HepG2 (cell line): ENCODE results near the gene GPC6. TPM values are rescaled to one million over a fixed set of nuclear protein-coding genes. Genes with fewer than 3 reads are reported as not detected.

Experiments
- ATAC-seq: fragments of 200-7000 bp; cut with Tn5 transposase; 3 replicates; pipeline ENCODE4 v1.9.1; 2020; ENCODE audit warnings: mild to moderate bottlenecking, moderate library complexity
- BruUV-seq: library from RNA; stranded (reverse); fragments of 400-500 nt; replicated peaks from 2 replicates; lab custom pipeline; 2021; lab: Mats Ljungman, UMichigan
- CTCF ChIA-PET: fragments of 300-600 bp; formaldehyde crosslinking; extraction: SDS; loops from one replicate; lab custom pipeline; 2021; ENCODE audit warnings: low total read pairs, inconsistent platforms, low intra/inter-chr PET ratio; lab: Yijun Ruan, JAX
- POLR2A ChIA-PET: fragments of 350-600 bp; sonication (Branson Sonifier 250); formaldehyde crosslinking; loops from one replicate; lab custom pipeline; 2020; ENCODE audit warnings: antibody characterized with exemption, inconsistent platforms; lab: Yijun Ruan, JAX
- DNase-seq: peaks from one replicate; pipeline ENCODE4 v3.0.0-alpha.2; 2015; ENCODE audit warnings: low spot score
- FAIRE-seq: peaks from 3 replicates; lab custom pipeline; 2011; peaks lifted over from hg19 to GRCh38; lab: Jason Lieb, UNC
- H2AFZ ChIP-seq: one replicate; pipeline ENCODE4 v1.6.1; 2011; ENCODE audit warnings: low read length, inconsistent platforms
- H3K27ac ChIP-seq: fragments of 300-600 bp; 3 replicates; pipeline ENCODE4 v1.8.0; 2011; ENCODE audit warnings: mixed run types, mild to moderate bottlenecking, mixed read lengths, low read length, inconsistent platforms; ENCODE audit not compliant: insufficient read depth; ENCODE audit errors: extremely low read length
- H3K27me3 ChIP-seq, 2 experiments: fragments of 200-600 bp in 1 of 2; 2 replicates in 1 of 2; 3 replicates in 1 of 2; pipeline versions ENCODE4 v1.6.0 to v1.8.0; 2011; ENCODE audit warnings: low read length in 2 of 2, mild to moderate bottlenecking in 2 of 2, moderate library complexity in 2 of 2, inconsistent platforms in 1 of 2; ENCODE audit not compliant: insufficient read depth in 2 of 2, control insufficient read depth in 1 of 2
- H3K36me3 ChIP-seq, 2 experiments: fragments of 200-600 bp in 1 of 2; replicated peaks in 1 of 2; 2 replicates in 1 of 2; 3 replicates in 1 of 2; pipeline versions ENCODE4 v1.5.1 to v1.8.0; 2011; ENCODE audit warnings: low read length in 2 of 2, inconsistent platforms in 1 of 2; ENCODE audit not compliant: insufficient read depth in 2 of 2, control insufficient read depth in 1 of 2
- H3K4me1 ChIP-seq: 2 replicates; pipeline ENCODE4 v1.5.1; 2012; ENCODE audit warnings: low read length, inconsistent platforms; ENCODE audit not compliant: insufficient read depth
- H3K4me2 ChIP-seq: 2 replicates; pipeline ENCODE4 v1.6.0; 2011; ENCODE audit warnings: low read depth, low read length, inconsistent platforms
- H3K4me3 ChIP-seq, 3 experiments: fragments of 200-600 bp in 1 of 3; sonication (generic), shearing (Covaris generic) in 1 of 3; replicated peaks in 1 of 3; 2 replicates each; pipeline ENCODE4 v1.5.1; 2011 to 2016; ENCODE audit warnings: low read length in 3 of 3, inconsistent platforms in 2 of 3, low read depth in 2 of 3, mild to moderate bottlenecking in 2 of 3, control low read depth in 1 of 3, mixed read lengths in 1 of 3; ENCODE audit not compliant: insufficient read depth in 1 of 3
- H3K79me2 ChIP-seq: one replicate; pipeline ENCODE4 v1.6.1; 2011; ENCODE audit warnings: low read length, inconsistent platforms; ENCODE audit not compliant: insufficient read depth
- H3K9ac ChIP-seq: 2 replicates; pipeline ENCODE4 v1.6.0; 2011; ENCODE audit warnings: mild to moderate bottlenecking, low read depth, low read length, inconsistent platforms; ENCODE audit not compliant: insufficient read depth
- H3K9me3 ChIP-seq: 2 replicates; pipeline ENCODE4 v1.5.1; 2012; ENCODE audit warnings: mild to moderate bottlenecking, low read length
- H4K20me1 ChIP-seq: 2 replicates; pipeline ENCODE4 v1.6.0; 2011; ENCODE audit warnings: inconsistent platforms, mild to moderate bottlenecking, low read length, moderate library complexity; ENCODE audit not compliant: insufficient read depth
- ARNT ChIP-seq: fragments of 450-650 bp; IDR thresholded peaks from 2 replicates; pipeline ENCODE4 v1.6.1; 2017
- HINFP ChIP-seq: sonication (generic); formaldehyde crosslinking; IDR thresholded peaks from 2 replicates; pipeline ENCODE4 v1.4.0; 2020; ENCODE audit warnings: low read depth, mild to moderate bottlenecking, missing genetic modification reagents
- NCOA1 ChIP-seq: sonication (generic); formaldehyde crosslinking; IDR thresholded peaks from 2 replicates; pipeline ENCODE4 v1.9.0; 2021; ENCODE audit warnings: missing genetic modification reagents
- NCOA2 ChIP-seq: sonication (generic); formaldehyde crosslinking; IDR thresholded peaks from 2 replicates; pipeline ENCODE4 v1.8.0; 2022; ENCODE audit warnings: inconsistent platforms
- NFATC3 ChIP-seq: sonication (generic); formaldehyde crosslinking; IDR thresholded peaks from 2 replicates; pipeline ENCODE4 v1.5.1; 2020; ENCODE audit warnings: mild to moderate bottlenecking, missing genetic modification reagents
- ZNF160 ChIP-seq: sonication (generic); formaldehyde crosslinking; IDR thresholded peaks from 2 replicates; pipeline ENCODE4 v1.8.0; 2022; ENCODE audit warnings: mild to moderate bottlenecking, inconsistent platforms, missing genetic modification reagents
- ZNF333 ChIP-seq: sonication (generic); formaldehyde crosslinking; IDR thresholded peaks from 2 replicates; pipeline ENCODE4 v1.4.0; 2020; ENCODE audit warnings: mild to moderate bottlenecking, missing genetic modification reagents, borderline replicate concordance
- ZNF569 ChIP-seq: sonication (generic); formaldehyde crosslinking; IDR thresholded peaks from 2 replicates; pipeline ENCODE4 v1.5.0; 2020; ENCODE audit warnings: mild to moderate bottlenecking, missing genetic modification reagents, moderate library complexity, borderline replicate concordance
- WGBS: methylation state at CpG from one replicate; pipeline ENCODE4 v1.1.6; 2017; ENCODE audit warnings: low lambda C conversion rate; 5-methylcytosine and 5-hydroxymethylcytosine counted together
- in situ Hi-C: cut with HindIII; loops from 2 replicates; pipeline ENCODE4 v1.10.0; 2017; ENCODE audit warnings: low pct_unique_long_range_greater_than_20kb; ENCODE audit not compliant: extremely low pct_ligation_motif_present
- intact Hi-C: fragments of 100-400 bp; cut with micrococcal nuclease; formaldehyde crosslinking; loops from one replicate; pipeline ENCODE4 v1.10.0; 2022; ENCODE audit not compliant: unreplicated experiment
- polyA plus RNA-seq, 8 experiments: library from polyadenylated mRNA; depleted of rRNA in 3 of 8; stranded (reverse) in 7 of 8; unstranded in 1 of 8; fragments of >200 nt; fragmentation: Illumina TruSeq in 4 of 8; extraction: Trizol in 4 of 8; gene quantifications; 2 replicates each; pipeline versions ENCODE4 v1.2.1 to v1.2.3, GENCODE V29; 2011 to 2016; ENCODE audit warnings: low read depth in 4 of 8, missing spikeins in 1 of 8, mixed read lengths in 1 of 8; ENCODE audit not compliant: insufficient read depth in 1 of 8
- total RNA-seq, 5 experiments: library from RNA; depleted of rRNA; stranded (reverse); fragments of >200 nt; fragmentation: Illumina TruSeq; extraction: Trizol; gene quantifications; 2 replicates each; pipeline ENCODE4 v1.2.3, GENCODE V29; 2016; ENCODE audit warnings: low read depth in 1 of 5

Gene GPC6
- total and polyA plus RNA-seq, 2 of the 13 experiments (the other 11 are each of a cell fraction or from before 2014, with no cell fraction given), result 24.5 to 33.9 TPM

GRCh38 chr13:93325303-93326233 lies 99.0 kb downstream of the GPC6 start:
- H3K9me3 ChIP-seq, result no peaks in the 10 kb centered on the region
- H2AFZ ChIP-seq, result no peak overlapping the region
- H3K79me2 ChIP-seq, result no peaks in the 10 kb centered on the region
- WGBS, result 57% methylated on average over 1 of the region's 1 CpG
- H3K4me3 ChIP-seq, result no peak overlapping the region
- no peak overlapping the region for H3K27ac ChIP-seq
- no peak overlapping the region for H3K9ac ChIP-seq
- no peak overlapping the region for H3K4me2 ChIP-seq
- in situ Hi-C loops (no loop called here), intact Hi-C loops (no loop called here)
- ATAC-seq (peak; percentile 24; the same call in 2 of the 3 replicates), FAIRE-seq (no peak), DNase-seq (no peak)
- H4K20me1 ChIP-seq, result no peaks in the 10 kb centered on the region
- BruUV-seq, result no TSS peak
- CTCF ChIA-PET, result no interaction called here
- H3K4me1 ChIP-seq, result peaks cover 14% of the 10 kb centered on the region
- H3K36me3 ChIP-seq, result no peaks in the 10 kb centered on the region
- POLR2A ChIA-PET, result no interaction called here
- H3K27me3 ChIP-seq, result no peaks in the 10 kb centered on the region; a peak in 1 of 5 replicates
- no peak for TF ChIP-seq NFATC3 (CRISPR knock-in tag)
- no peak for TF ChIP-seq NCOA2 (CRISPR knock-in tag)
- TF ChIP-seq ZNF333, result no peak
- TF ChIP-seq NCOA1 (CRISPR knock-in tag), result no peak
- TF ChIP-seq ZNF569 (CRISPR knock-in tag), result no peak
- TF ChIP-seq ZNF160 (CRISPR knock-in tag), result no peak
- no peak for TF ChIP-seq ARNT
- TF ChIP-seq HINFP, result no peak
